OCI-LY3 (cell line): Measurements from ENCODE around the gene SMPX.

Experiments used
- EZH2phosphoT487 ChIP-seq: fragments of 200-600 bp; shearing (Covaris generic); IDR thresholded peaks from 2 replicates; pipeline ENCODE4 v1.6.1; 2018; ENCODE audit warnings: antibody characterized with exemption, mixed run types, low read depth
- TF ChIP-seq, protein P1 (sequence below): fragments of 200-600, 300-600 bp; sonication (generic); IDR thresholded peaks from 2 replicates; pipeline ENCODE4 v1.5.1; 2014; ENCODE audit warnings: antibody characterized with exemption, low read length, low read depth

GRCh38 chrX:21708116-21708515 lies 49.8 kb downstream of the SMPX start:
- TF ChIP-seq, protein P1, sequence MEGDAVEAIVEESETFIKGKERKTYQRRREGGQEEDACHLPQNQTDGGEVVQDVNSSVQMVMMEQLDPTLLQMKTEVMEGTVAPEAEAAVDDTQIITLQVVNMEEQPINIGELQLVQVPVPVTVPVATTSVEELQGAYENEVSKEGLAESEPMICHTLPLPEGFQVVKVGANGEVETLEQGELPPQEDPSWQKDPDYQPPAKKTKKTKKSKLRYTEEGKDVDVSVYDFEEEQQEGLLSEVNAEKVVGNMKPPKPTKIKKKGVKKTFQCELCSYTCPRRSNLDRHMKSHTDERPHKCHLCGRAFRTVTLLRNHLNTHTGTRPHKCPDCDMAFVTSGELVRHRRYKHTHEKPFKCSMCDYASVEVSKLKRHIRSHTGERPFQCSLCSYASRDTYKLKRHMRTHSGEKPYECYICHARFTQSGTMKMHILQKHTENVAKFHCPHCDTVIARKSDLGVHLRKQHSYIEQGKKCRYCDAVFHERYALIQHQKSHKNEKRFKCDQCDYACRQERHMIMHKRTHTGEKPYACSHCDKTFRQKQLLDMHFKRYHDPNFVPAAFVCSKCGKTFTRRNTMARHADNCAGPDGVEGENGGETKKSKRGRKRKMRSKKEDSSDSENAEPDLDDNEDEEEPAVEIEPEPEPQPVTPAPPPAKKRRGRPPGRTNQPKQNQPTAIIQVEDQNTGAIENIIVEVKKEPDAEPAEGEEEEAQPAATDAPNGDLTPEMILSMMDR, result peak; percentile 52
- TF ChIP-seq EZH2phosphoT487, result no peak
